Amniotic stem cell (primary cell): Measurements from ENCODE around the gene AMOTL2.

ENCODE experiments used
- DNase-seq: peaks from one replicate; lab custom pipeline; 2025; lab: John Stamatoyannopoulos, UW

Gene AMOTL2

GRCh38 chr3:134352031-134352671, 22.1 kb downstream of the AMOTL2 start:
- no peak for DNase-seq

DNA sequence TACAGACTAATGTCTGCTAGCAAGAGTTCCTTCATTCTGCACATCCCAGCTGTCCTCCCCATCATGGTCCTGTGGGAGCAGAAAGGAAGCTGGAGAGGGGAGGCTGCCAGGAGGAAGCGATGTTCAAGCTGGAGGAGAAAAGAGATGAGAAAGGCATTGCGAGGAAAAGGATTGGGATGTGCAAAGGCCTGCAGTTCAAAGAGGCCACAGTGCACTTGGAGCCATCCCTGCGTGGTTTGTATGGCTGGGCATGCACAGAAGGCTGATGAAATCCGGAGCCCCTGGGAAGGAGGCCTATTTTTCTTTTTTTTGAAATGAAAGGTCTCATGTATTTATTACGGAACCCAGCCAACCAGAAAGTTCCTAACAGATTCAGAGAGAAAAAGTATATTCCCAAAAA, 22.8 kb downstream of the AMOTL2 start:
- DNase-seq, result no peak

DNA sequence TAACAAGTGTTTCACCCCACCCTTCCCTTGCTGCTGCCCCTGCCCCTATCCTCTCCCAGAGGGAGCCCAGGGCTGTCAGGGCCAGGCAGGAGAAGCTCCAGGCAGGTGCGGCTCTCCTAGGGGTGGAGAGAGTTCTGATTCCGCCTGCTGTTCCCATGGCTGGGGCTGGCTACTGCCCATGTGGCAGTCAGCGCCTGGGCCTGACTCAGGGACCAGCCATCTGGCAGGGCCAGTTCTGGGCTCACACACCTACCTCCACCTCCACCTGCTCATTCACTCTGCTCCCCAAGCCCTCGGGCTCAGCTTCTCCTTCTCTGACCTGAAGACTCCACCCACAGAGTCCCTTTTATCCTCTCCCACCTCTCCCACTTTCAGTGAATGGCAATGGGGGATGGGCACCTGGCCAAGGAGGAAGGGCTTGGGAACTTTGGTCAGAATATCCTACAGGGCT, 23.4 kb downstream of the AMOTL2 start:
- no peak for DNase-seq

- DNase-seq, result no peak
Observed at GRCh38 chr3:134350266-134350665, 24.0 kb downstream of the AMOTL2 start.

GRCh38 chr3:134348524-134348923, 25.7 kb downstream of the AMOTL2 start:
- no peak for DNase-seq

DNA sequence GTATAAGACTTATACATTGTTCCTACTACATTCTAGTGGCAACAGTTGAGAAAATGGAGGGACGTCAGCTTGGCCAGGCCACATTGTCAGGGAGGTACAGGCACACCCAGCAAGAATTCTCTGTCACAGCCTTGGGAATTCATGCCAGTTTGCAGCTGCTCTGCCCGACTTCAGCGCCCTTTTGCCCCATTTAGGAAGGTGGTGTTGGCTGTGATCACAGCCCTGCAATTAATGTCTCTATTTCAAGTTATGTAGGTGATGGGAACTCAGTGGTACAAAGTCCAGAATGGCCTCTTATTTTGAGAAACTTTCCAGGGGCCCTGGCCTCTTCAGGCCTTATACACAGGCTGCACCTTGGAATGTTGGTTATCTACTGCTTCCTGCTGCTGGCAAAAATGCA, 26.7 kb downstream of the AMOTL2 start:
- no peak for DNase-seq

DNA sequence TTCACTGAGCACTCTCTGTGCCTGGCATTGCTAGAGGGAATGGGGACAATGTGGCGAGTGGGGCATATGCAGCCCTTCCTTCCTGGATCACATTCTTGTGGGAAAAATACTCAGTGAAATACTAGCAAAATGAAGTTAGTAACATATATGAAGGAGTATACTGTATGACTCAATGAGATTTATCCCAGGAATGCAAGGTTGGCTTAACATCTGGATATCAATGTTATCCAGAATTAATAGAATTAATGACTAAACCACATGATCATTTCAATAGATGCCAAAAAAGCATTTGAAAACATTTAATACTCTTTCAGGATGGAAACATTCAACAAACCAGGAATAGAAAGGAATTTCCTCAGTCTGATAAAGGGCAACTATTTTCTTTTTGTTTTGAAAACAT, 27.5 kb downstream of the AMOTL2 start:
- no peak for DNase-seq

DNA sequence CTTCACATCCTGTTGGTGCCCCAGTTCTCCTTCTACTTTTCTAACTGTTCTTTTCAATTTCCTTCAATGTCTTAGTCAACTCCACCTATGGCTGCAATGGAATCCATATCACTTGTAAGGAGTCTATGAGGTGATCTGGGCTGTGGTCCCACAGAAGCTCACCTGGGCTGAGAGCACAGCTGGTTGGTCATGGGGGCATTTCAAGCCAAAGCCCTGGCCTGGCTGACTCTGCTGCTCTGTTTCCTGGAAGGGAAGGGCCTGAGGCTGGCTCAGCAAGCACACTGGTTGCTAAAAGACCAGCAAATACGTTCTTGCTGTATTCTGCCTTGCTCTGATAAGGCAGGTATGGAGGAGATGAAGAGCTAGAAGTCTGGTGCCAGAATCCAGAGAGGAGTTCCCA, 29.0 kb downstream of the AMOTL2 start:
- DNase-seq, result no peak

DNA sequence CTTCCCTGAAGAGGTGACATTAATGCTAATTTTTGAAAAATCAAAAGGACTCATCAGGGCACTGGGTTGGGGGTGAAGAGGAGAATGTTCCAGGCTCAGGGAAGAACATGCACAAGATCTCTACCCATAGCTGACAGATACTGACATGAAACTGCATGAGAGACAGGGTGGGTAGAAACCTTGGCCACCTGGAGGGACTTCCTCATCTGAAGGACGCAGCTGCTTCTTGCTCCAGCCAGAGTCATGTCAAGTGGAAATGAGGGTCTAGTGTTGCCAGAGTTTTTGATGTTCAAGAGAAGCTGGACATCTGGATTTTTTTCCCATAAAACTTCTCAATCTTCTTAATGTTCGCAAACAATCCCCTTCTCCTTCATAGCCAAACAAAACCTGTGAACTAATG, 29.7 kb downstream of the AMOTL2 start:
- DNase-seq, result no peak

GRCh38 chr3:134342259-134342658, 32.0 kb downstream of the AMOTL2 start:
- no peak for DNase-seq

DNA sequence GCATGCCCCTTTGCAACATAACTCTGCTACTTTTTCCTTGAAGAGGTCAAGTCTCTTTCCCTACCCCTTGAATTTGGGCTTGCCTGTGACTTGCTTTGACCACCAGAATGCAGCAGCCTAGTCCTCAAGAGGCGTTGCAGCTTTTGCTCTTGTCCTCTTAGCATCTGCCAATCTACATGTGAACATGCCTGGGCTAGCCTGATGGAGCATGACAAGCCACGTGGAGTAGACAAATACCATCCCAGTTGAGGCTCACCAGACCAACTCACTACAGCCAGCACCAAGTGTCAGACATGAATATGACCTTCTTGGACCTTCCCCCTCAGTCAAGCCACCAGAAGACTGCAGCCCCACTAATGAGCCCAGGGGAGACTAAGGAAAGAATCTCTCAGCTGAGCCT, 32.9 kb downstream of the AMOTL2 start:
- DNase-seq, result no peak

- no peak for DNase-seq
Observed at GRCh38 chr3:134340982-134341365, 33.3 kb downstream of the AMOTL2 start.

- DNase-seq, result no peak
Observed at GRCh38 chr3:134340362-134340981, 33.8 kb downstream of the AMOTL2 start.

- no peak for DNase-seq
Observed at GRCh38 chr3:134339913-134340312, 34.3 kb downstream of the AMOTL2 start.

DNA sequence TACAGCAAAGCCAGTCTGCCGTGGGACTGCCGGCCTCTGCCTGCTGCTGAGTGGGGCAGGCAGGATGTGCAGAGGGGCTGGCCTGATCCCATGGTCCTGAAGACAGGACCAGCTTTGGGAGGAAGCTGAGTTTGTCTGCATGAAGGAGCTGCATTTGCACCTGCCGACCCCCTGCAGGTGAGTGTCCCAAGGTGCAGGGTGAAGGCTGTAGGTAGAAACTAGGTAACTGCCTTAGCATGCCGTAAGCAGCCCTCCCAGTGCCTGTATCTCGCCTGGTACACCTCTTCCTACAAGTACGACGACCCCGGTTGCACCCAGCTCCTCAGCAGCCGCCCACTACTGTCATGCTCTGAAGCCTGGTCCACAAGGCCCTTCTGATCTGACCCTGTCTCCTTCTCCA, 34.9 kb downstream of the AMOTL2 start:
- DNase-seq, result no peak

- DNase-seq, result no peak
Observed at GRCh38 chr3:134338516-134339261, 35.6 kb downstream of the AMOTL2 start.

- DNase-seq, result no peak
Observed at GRCh38 chr3:134338201-134338512, 36.1 kb downstream of the AMOTL2 start.

- no peak for DNase-seq
Observed at GRCh38 chr3:134337511-134338200, 36.6 kb downstream of the AMOTL2 start.

DNA sequence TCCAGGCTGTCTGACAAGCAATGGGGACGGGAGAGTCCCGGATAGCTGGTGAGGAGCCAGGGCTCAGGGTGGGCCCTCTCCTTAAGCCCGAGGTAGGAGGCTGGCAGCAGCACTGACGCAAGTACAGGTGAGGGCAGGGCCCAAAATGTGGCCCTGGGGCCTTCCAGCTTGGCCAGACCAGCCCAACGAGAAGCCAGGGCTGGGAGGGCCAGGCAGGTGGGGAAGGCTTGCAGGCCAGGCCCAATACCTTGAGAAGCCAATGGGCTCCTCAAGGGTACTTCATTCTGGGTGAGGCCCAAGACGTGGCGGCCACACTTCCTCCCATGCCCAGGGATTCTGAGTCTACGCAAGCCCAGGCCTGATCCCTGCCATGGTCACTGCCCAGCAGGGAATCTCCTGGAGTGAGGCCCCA, 37.2 kb downstream of the AMOTL2 start:
- DNase-seq, result no peak

- no peak for DNase-seq
Observed at GRCh38 chr3:134336587-134336986, 37.7 kb downstream of the AMOTL2 start.

- no peak for DNase-seq
Observed at GRCh38 chr3:134334901-134335280, 39.4 kb downstream of the AMOTL2 start.

DNA sequence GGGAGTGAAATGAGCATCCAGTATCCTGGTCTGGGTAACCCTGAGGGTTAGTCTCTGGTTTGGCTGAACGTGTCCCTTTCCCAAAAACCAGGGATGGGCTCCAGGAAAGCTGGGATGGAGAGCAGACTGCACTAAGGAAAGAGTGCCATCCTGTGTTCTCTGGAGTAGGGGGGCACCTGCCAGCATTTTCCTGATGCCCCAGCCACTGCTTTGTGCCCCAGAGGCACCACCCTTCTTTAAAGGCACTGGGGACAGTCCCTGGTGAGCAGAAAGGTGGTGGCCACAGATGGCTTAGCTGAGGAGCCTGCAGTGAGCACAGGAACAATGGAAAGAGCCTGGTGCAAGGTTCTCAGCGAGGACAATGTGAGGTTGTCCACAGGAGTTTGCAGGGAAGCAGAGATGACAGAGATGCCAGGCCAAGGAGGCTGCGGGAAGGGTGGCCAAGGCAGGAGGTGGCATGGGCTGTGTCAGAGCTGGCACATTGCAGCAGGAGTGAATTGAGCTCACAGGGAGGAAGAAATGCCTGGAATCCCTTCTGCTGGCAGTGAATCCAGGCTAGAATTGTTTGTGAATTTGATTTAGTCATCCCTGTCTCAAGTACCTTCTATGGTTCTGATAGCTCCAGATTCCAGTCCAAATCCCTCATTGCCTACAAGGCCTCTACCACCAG, 39.9 kb downstream of the AMOTL2 start:
- no peak for DNase-seq
